Endodermal cell (in vitro differentiated cells): Measurements from ENCODE around the gene SRGAP1. TPM values are rescaled to one million over a fixed set of nuclear protein-coding genes. Genes with fewer than 3 reads are reported as not detected.

Source experiments
- DNase-seq: peaks from one replicate; pipeline ENCODE4 v3.0.0-alpha.2; 2017
- H3K27ac ChIP-seq: 2 replicates; pipeline ENCODE4 v1.5.1; 2013; ENCODE audit warnings: mild to moderate bottlenecking, low read depth, low read length, moderate library complexity
- H3K27me3 ChIP-seq: 2 replicates; pipeline ENCODE4 v1.6.1; 2013; ENCODE audit warnings: mild to moderate bottlenecking, low read length, moderate library complexity; ENCODE audit not compliant: insufficient read depth, control insufficient read depth, poor library complexity, severe bottlenecking
- H3K36me3 ChIP-seq: 2 replicates; pipeline ENCODE4 v1.7.0; 2013; ENCODE audit warnings: mild to moderate bottlenecking, low read length, moderate library complexity; ENCODE audit not compliant: control insufficient read depth, insufficient read depth
- H3K4me1 ChIP-seq: one replicate; pipeline ENCODE4 v1.7.0; 2013; ENCODE audit warnings: low read length; ENCODE audit not compliant: control insufficient read depth, insufficient read depth
- H3K4me3 ChIP-seq: 2 replicates; pipeline ENCODE4 v1.5.1; 2013; ENCODE audit warnings: mild to moderate bottlenecking, low read length, moderate library complexity
- H3K9ac ChIP-seq: 2 replicates; pipeline ENCODE4 v1.6.1; 2013; ENCODE audit warnings: mild to moderate bottlenecking, low read length, moderate library complexity; ENCODE audit not compliant: poor library complexity, severe bottlenecking; ENCODE audit errors: extremely low read depth
- H3K9me3 ChIP-seq: 2 replicates; pipeline ENCODE4 v1.6.1; 2013; ENCODE audit warnings: mild to moderate bottlenecking, low read length, moderate library complexity; ENCODE audit not compliant: control insufficient read depth
- H3K27ac Mint-ChIP-seq: 2 replicates; pipeline ENCODE4 v1.8.0; 2020; ENCODE audit warnings: mixed read lengths
- H3K27me3 Mint-ChIP-seq: 2 replicates; pipeline ENCODE4 v1.8.0; 2021; ENCODE audit warnings: mild to moderate bottlenecking, mixed read lengths; ENCODE audit not compliant: insufficient read depth
- H3K36me3 Mint-ChIP-seq: 2 replicates; pipeline ENCODE4 v1.8.0; 2020; ENCODE audit warnings: low read depth, mixed read lengths
- H3K4me1 Mint-ChIP-seq: 2 replicates; pipeline ENCODE4 v1.8.0; 2020; ENCODE audit warnings: mixed read lengths
- H3K4me3 Mint-ChIP-seq: 2 replicates; pipeline ENCODE4 v1.8.0; 2020; ENCODE audit warnings: mild to moderate bottlenecking, moderate library complexity, mixed read lengths
- H3K9me3 Mint-ChIP-seq: 2 replicates; pipeline ENCODE4 v1.8.0; 2020; ENCODE audit warnings: mild to moderate bottlenecking, mixed read lengths
- CTCF ChIP-seq: fragments of 200-600 bp; sonication (generic); conservative IDR thresholded peaks from 2 replicates; pipeline ENCODE4 v1.5.0; 2021; ENCODE audit warnings: antibody characterized with exemption, mild to moderate bottlenecking
- WGBS, 2 experiments: methylation state at CpG; one replicate each; pipeline versions ENCODE4 v1.1.5 to v1.1.7; 2013; ENCODE audit warnings: missing lambda C conversion rate in 2 of 2, mixed read lengths in 1 of 2; ENCODE audit not compliant: insufficient coverage in 1 of 2, insufficient read length in 1 of 2; 5-methylcytosine and 5-hydroxymethylcytosine counted together
- total RNA-seq, 2 donors: library from RNA; stranded (reverse); fragmentation: NEBNext Ultra II Directional in 1 of 2; extraction: Animal tissue kit (Norgen Biotek cat#: 25700) in 1 of 2; gene quantifications; 2 replicates in 1 of 2; 3 replicates in 1 of 2; pipeline ENCODE4 v1.2.1, GENCODE V29; 2021

Gene SRGAP1
- total RNA-seq, 2 donors from 2014 or later: 10.6 to 13.4 TPM

- peaks cover 6% of the 10 kb centered on the region for H3K4me1 Mint-ChIP-seq
- DNase-seq: no peak
- no peaks in the 10 kb centered on the region for H3K36me3 Mint-ChIP-seq
- WGBS, 2 experiments: 89 to 92% methylated on average over 3 to 4 of the region's 4 CpGs
- H3K27ac Mint-ChIP-seq: no peak overlapping the region
- H3K27me3 Mint-ChIP-seq: no peaks in the 10 kb centered on the region
- Histone ChIP-seq H3K27ac (no peak overlapping the region), H3K4me1 (no peaks in the 10 kb centered on the region), H3K4me3 (no peak overlapping the region), H3K9ac (no peak overlapping the region), H3K36me3 (no peaks in the 10 kb centered on the region), H3K27me3 (no peaks in the 10 kb centered on the region), H3K9me3 (no peaks in the 10 kb centered on the region)
- no peak for TF ChIP-seq CTCF
- H3K4me3 Mint-ChIP-seq: no peak overlapping the region
- H3K9me3 Mint-ChIP-seq: no peaks in the 10 kb centered on the region
Measured at GRCh38 chr12:63870838-63871237, 26.3 kb downstream of the SRGAP1 start.

GRCh38 chr12:63874897-63875480 lies 30.5 kb downstream of the SRGAP1 start:
- Mint-ChIP-seq H3K4me3 (no peak overlapping the region), H3K36me3 (peaks cover under 1% of the 10 kb centered on the region), H3K9me3 (no peaks in the 10 kb centered on the region), H3K4me1 (peaks cover 6% of the 10 kb centered on the region), H3K27me3 (no peaks in the 10 kb centered on the region), H3K27ac (no peak overlapping the region)
- no peak for TF ChIP-seq CTCF
- Histone ChIP-seq H3K27ac (no peak overlapping the region), H3K36me3 (no peaks in the 10 kb centered on the region), H3K4me3 (no peak overlapping the region), H3K4me1 (no peaks in the 10 kb centered on the region), H3K9me3 (no peaks in the 10 kb centered on the region), H3K9ac (no peak overlapping the region), H3K27me3 (no peaks in the 10 kb centered on the region)
- DNase-seq: no peak
- WGBS, 2 experiments: 89% methylated on average over 3 of the region's 3 CpGs; no CpG with 5 or more reads in 1 of the 2 experiments

GRCh38 chr12:63875703-63876102 lies 31.2 kb downstream of the SRGAP1 start:
- Mint-ChIP-seq H3K4me3 (no peak overlapping the region), H3K27me3 (no peaks in the 10 kb centered on the region), H3K9me3 (no peaks in the 10 kb centered on the region), H3K4me1 (peaks cover 6% of the 10 kb centered on the region), H3K36me3 (peaks cover 2% of the 10 kb centered on the region), H3K27ac (no peak overlapping the region)
- 96% methylated on average over 3 of the region's 3 CpGs for WGBS, 2 experiments
- no peak for TF ChIP-seq CTCF
- Histone ChIP-seq H3K27me3 (no peaks in the 10 kb centered on the region), H3K9me3 (no peaks in the 10 kb centered on the region), H3K9ac (no peak overlapping the region), H3K4me1 (no peaks in the 10 kb centered on the region), H3K36me3 (no peaks in the 10 kb centered on the region), H3K4me3 (no peak overlapping the region), H3K27ac (no peak overlapping the region)
- DNase-seq: no peak
